Neural crest cell (in vitro differentiated cells): ENCODE results near the gene COL26A1. TPM values are rescaled to one million over a fixed set of nuclear protein-coding genes. Genes with fewer than 3 reads are reported as not detected.

Source experiments
- DNase-seq: peaks from one replicate; pipeline ENCODE4 v3.0.0; 2021; ENCODE audit warnings: low read depth, mixed read lengths, low spot score
- H3K27ac Mint-ChIP-seq: one replicate; pipeline ENCODE4 v1.8.0; 2021; ENCODE audit warnings: mild to moderate bottlenecking, mixed read lengths; ENCODE audit not compliant: unreplicated experiment
- H3K27me3 Mint-ChIP-seq: 2 replicates; pipeline ENCODE4 v1.8.0; 2021; ENCODE audit warnings: low read depth, mild to moderate bottlenecking, mixed read lengths
- H3K36me3 Mint-ChIP-seq: 2 replicates; pipeline ENCODE4 v1.8.0; 2021; ENCODE audit warnings: low read depth, mild to moderate bottlenecking, mixed read lengths
- H3K4me1 Mint-ChIP-seq: 2 replicates; pipeline ENCODE4 v1.8.0; 2021; ENCODE audit warnings: mixed read lengths
- H3K4me3 Mint-ChIP-seq: one replicate; pipeline ENCODE4 v1.8.0; 2021; ENCODE audit warnings: mild to moderate bottlenecking, mixed read lengths
- H3K9me3 Mint-ChIP-seq: 2 replicates; pipeline ENCODE4 v1.8.0; 2021; ENCODE audit warnings: mixed read lengths
- CTCF ChIP-seq: fragments of 200-600 bp; sonication (generic); conservative IDR thresholded peaks from 2 replicates; pipeline ENCODE4 v1.5.0; 2021; ENCODE audit warnings: antibody characterized with exemption, mild to moderate bottlenecking
- total RNA-seq: library from RNA; stranded (reverse); gene quantifications from 2 replicates; pipeline ENCODE4 v1.2.1, GENCODE V29; 2021

COL26A1 gene
- total RNA-seq, 1 donor from 2014 or later: 38.3 TPM

- DNase-seq: no peak
- Mint-ChIP-seq H3K27ac (no peak overlapping the region), H3K4me1 (peaks cover 10% of the 10 kb centered on the region), H3K36me3 (peaks cover 3% of the 10 kb centered on the region), H3K9me3 (no peaks in the 10 kb centered on the region), H3K27me3 (no peaks in the 10 kb centered on the region), H3K4me3 (no peak overlapping the region)
- no peak for TF ChIP-seq CTCF
These were observed 158.8 kb downstream of the COL26A1 start for GRCh38 chr7:101521430-101521925.

DNA sequence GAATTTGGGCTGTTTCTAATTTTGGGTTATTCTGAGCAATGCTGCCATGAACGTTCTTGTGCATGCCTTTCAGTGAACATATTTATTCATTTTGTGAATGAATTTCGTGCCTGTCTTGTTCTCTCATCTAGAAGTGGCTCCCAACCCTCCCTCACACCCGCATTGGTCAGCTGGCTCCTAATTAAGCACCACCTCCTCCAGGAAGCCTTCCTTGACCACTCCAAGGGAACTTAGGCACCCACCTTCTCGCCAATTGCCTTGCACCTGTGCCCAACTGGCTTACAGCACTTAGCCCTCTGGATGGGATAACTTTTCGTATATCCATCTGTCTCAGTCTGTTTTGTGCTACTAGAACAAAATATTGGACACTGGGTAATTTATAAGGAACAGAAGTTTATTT, 159.3 kb downstream of the COL26A1 start:
- no peak for DNase-seq
- no peak for TF ChIP-seq CTCF
- no peak overlapping the region for H3K27ac Mint-ChIP-seq
- peaks cover 3% of the 10 kb centered on the region for H3K36me3 Mint-ChIP-seq
- H3K9me3 Mint-ChIP-seq: no peaks in the 10 kb centered on the region
- peaks cover 8% of the 10 kb centered on the region for H3K4me1 Mint-ChIP-seq
- H3K4me3 Mint-ChIP-seq: no peak overlapping the region
- no peaks in the 10 kb centered on the region for H3K27me3 Mint-ChIP-seq

- Mint-ChIP-seq H3K36me3 (no peaks in the 10 kb centered on the region), H3K9me3 (no peaks in the 10 kb centered on the region), H3K4me3 (no peak overlapping the region), H3K4me1 (peaks cover 19% of the 10 kb centered on the region), H3K27ac (no peak overlapping the region), H3K27me3 (no peaks in the 10 kb centered on the region)
- no peak for DNase-seq
- no peak for TF ChIP-seq CTCF
These were observed 165.4 kb downstream of the COL26A1 start for GRCh38 chr7:101527844-101528667.

DNA sequence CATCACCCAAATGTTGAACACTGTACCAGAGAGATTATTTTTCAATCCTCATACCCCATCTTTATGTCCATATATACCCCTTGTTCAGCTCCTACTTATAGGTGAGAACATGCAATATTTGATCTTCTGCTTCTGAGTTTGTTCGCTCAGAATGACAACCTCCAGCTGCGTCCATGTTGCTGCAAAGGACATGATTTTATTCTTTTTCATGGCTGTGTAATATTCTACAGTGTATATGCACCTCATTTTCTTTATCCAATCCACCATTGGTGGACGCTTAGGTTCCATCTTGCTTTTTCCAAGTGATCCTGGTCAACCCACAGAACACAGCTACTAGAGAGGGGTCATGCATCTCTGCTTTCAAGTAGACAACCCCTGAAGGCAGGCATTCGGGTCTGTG, 166.9 kb downstream of the COL26A1 start:
- TF ChIP-seq CTCF: no peak
- Mint-ChIP-seq H3K4me1 (peaks cover 19% of the 10 kb centered on the region), H3K27ac (no peak overlapping the region), H3K27me3 (no peaks in the 10 kb centered on the region), H3K9me3 (no peaks in the 10 kb centered on the region), H3K4me3 (no peak overlapping the region), H3K36me3 (no peaks in the 10 kb centered on the region)
- DNase-seq: no peak

GRCh38 chr7:101531726-101532357, 169.2 kb downstream of the COL26A1 start:
- H3K4me1 Mint-ChIP-seq: peaks cover 25% of the 10 kb centered on the region
- no peaks in the 10 kb centered on the region for H3K36me3 Mint-ChIP-seq
- DNase-seq: no peak
- no peaks in the 10 kb centered on the region for H3K27me3 Mint-ChIP-seq
- H3K4me3 Mint-ChIP-seq: no peak overlapping the region
- no peak for TF ChIP-seq CTCF
- H3K9me3 Mint-ChIP-seq: no peaks in the 10 kb centered on the region
- peak overlapping the region; percentile 67 for H3K27ac Mint-ChIP-seq
